ENCODE results near the gene TMEM18. TPM values are rescaled to one million over a fixed set of nuclear protein-coding genes. Genes with fewer than 3 reads are reported as not detected.

The TMEM18 gene
- total and polyA plus RNA-seq, 9 of the 15 experiments (the other 6 are each of a cell fraction or from before 2014, with no cell fraction given) = 12.8 to 55.9 (median 21.8) TPM

GRCh38 chr2:710867-711665 lies 33.9 kb upstream of the TMEM18 start:
- H3K4me2 ChIP-seq (ENCODE audit: insufficient read depth, low read length) = no peak overlapping the region
- DNase-seq (ENCODE audit: extremely low read depth in 1 of 4, low spot score in 3 of 4) (no peak), FAIRE-seq (no peak), ATAC-seq (no peak)
- H3K9ac ChIP-seq (ENCODE audit: insufficient read depth in 1 of 2, low read depth in 2 of 2, low read length in 2 of 2) = no peak overlapping the region
- WGBS (ENCODE audit: insufficient coverage, low coverage, missing lambda C conversion rate) = 2% methylated on average over 5 of the region's 5 CpGs
- no peak overlapping the region for H3K4me3 ChIP-seq
- in situ Hi-C loops (cut with MboI) = loop anchor here (25.0 kb wide), 1 partner anchor 826 kb away; no protein-coding TSS in a partner anchor
- no peaks in the 10 kb centered on the region for H3K36me3 ChIP-seq (ENCODE audit: control insufficient read depth, insufficient read depth, low read length)
- no peaks in the 10 kb centered on the region for H4K20me1 ChIP-seq (replicated peaks; ENCODE audit: control insufficient read depth, insufficient read depth, low read length)
- H3K9me3 ChIP-seq (replicated peaks; ENCODE audit: control insufficient read depth, insufficient read depth, low read depth, low read length) = no peaks in the 10 kb centered on the region
- peaks cover 11 to 36% of the 10 kb centered on the region in 2 experiments for H3K27me3 ChIP-seq (ENCODE audit: control insufficient read depth in 2 of 2, insufficient read depth in 2 of 2, low read length in 2 of 2)
- BruUV-seq (replicated peaks) = no TSS peak
- H2AFZ ChIP-seq (ENCODE audit: low read depth, low read length) = no peak overlapping the region
- H3K79me2 ChIP-seq (ENCODE audit: control insufficient read depth, insufficient read depth, low read length) = no peaks in the 10 kb centered on the region
- TF ChIP-seq ZNF316 (IDR thresholded peaks at IDR 0.05) (peak; percentile 26; the same call in 1 of the 2 replicates), ATF2 (CRISPR knock-in tag; IDR thresholded peaks at IDR 0.05) (no peak)
- ChIA-PET CTCF (ENCODE audit: low intra/inter-chr PET ratio) (no interaction called here), POLR2A (no interaction called here)
- no peak overlapping the region for H3K27ac ChIP-seq (ENCODE audit: extremely low read depth, low read depth, low read length)
- intact Hi-C loops (cut with micrococcal nuclease) = loop anchor here (5.0 to 10.0 kb wide), 2 partner anchors 114 to 831 kb away; no protein-coding TSS in a partner anchor
- H3K9me1 ChIP-seq (ENCODE audit: control insufficient read depth, insufficient read depth, low read length) = no peaks in the 10 kb centered on the region
- peaks cover 0 to 6% of the 10 kb centered on the region in 2 experiments; a peak in 3 of 5 replicates for H3K4me1 ChIP-seq (replicated peaks in 1 of 2; ENCODE audit: control insufficient read depth in 2 of 2, insufficient read depth in 2 of 2, low read length in 2 of 2)

Data from K562 (cell line).